ENCODE measurements around the gene NUP98.
A peak's percentile ranks its signal among the peaks of the same experiment; 100 is the strongest.
"Not testable (repeated sequence)": the region's sequence is repeated elsewhere in the genome, so short reads cannot be mapped to it uniquely, and the experiment has no call there.

The NUP98 gene

DNA sequence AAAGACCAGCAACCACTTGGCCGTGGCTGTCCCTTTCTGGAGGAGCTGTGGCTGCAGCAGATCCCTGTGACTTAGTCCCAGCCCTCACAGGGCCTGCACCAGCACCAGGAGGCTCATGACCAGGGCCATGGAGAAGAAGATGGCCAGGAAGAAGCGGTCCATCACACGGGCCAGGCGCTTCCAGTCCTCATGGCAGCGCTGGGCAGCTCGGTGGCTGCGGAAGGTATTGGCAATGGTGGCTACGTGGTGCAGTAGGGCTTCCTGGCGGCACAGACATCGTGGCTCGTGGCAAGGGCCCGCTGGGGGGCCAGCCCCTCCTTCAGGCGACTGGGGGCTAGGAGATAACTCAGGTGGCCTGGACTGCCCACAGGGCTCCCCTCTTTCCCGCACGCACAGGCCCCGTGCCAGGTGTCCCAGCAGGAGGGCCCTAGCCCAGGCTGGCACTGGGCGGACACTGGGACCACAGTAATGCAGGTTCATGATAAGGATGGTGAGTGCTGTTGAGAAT is 131.3 kb downstream of the NUP98 start:
- no peak for DNase-seq

DNA sequence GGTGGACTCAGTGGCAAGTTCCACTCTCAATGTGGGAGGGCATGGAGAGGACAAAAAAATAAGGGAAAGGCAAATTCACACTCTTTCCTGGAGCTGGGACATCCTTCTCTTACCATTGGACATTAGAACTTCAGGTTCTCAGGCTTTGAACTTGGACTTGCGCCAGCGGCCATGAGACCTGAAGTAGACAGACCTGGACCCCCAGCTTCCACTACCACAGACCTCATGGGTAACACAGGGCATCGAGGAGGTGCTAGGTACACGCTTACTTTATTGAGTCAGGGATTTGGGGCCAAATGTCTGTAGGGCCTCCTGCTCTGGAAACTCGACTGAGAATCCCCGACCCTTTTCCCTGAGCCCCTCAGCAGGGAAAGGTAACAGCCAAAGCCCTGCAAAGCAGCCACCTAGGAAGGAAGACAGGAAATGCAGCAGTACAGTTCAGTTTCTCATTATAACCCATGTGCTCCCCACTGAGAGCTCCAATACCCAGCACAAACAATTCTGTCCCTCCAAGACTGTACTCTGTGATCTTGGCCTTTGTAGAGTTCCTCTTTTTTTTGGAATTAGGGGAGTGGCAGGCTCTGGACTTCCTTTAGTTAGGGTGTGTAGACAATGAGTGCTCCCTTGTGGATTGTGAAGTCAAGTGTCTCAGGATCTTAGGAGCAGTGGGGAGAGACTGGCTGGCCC is 131.9 kb downstream of the NUP98 start:
- no peak for DNase-seq

DNA sequence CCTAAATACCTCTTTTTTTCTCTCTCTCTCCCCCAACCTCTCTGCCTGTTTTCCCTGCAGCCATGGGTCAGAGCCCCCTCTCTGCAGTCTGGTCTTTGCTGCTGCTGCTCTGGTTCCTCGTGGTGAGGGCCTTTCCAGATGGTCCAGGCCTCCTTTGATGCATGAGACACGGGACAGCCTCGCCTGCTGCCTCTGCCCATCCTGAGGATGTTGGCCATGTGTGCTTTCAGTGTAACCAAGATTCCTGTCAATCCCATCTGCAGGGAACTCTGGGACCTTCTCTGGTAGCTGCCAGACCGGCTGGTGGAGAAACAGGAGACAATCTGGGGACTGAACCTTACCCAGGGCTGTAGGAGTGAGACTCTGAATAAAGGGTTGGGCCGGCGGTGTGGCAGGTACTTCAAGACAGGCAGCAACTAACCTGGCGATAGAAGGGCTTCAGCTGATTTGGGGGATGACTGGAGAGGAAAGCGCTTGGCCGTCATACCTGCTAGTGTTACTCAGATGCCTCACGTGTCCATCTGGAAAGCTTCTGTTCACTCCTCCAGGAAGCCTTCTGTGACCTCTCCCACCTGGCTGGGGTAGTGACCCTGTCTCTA is 133.2 kb downstream of the NUP98 start:
- no peak for DNase-seq

DNA sequence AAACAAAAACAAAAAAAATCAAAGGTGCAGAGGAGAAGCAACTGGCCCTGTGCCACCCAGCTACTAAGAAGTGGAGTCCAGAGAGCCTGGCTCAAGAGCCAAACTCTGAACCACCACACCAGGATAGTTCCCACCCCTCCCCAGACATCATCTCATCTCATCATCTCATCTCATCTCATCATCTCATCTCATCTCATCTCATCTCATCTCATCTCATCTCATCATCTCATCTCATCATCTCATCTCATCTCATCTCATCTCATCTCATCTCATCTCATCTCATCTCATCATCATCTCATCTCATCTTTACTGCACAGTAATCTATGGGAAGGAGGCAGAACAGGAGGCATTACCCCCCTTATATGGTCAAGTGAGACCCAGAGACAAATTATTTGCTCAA is 134.5 kb downstream of the NUP98 start:
- DNase-seq: no peak

DNA sequence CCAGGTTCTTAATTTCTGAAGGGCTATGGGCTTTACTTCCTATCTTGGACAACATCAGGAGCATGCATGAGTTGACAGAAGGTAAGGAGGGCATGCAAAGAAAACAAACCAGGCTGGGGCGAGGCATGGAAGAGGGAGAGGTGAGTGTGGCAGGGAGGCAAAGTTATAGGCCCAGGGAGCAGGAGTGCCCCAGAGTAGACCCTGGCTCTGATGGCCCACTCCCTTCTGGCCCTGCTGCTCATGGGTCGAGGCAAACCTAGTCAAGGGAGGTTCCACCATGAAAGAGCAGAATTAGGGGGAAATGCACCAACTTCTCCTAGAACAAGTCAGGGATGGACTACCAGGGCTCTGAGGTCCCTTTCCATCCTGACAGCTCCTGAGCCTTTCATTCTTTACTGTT is 136.4 kb downstream of the NUP98 start:
- DNase-seq: no peak

DNA sequence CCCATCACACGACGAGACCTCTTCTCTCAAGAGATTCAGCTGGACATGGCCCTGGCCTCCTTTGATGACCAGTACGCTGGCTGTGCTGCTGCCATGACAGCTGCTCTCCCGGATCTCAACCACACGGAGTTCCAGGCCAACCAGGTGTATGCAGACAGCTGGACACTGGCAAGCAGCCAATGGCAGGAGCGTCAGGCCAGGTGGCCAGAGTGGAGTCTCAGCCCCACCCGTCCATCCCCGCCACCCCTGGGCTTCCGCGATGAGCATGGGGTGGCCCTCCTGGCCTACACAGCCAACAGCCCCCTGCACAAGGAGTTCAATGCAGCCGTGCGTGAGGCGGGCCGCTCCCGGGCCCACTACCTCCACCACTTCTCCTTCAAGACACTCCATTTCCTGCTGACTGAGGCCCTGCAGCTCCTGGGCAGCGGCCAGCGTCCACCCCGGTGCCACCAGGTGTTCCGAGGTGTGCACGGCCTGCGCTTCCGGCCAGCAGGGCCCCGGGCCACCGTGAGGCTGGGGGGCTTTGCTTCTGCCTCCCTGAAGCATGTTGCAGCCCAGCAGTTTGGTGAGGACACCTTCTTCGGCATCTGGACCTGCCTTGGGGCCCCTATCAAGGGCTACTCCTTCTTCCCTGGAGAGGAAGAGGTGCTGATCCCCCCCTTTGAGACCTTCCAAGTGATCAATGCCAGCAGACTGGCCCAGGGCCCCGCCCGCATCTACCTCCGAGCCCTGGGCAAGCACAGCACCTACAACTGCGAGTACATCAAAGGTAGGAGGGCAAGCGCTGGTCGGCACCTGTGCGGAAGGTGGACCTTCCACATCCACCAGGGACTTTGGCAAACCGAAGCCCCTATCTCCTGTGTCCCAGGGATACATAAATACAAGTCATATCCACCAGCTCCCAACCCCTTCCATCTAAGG is 137.5 kb downstream of the NUP98 start:
- no peak for DNase-seq

DNA sequence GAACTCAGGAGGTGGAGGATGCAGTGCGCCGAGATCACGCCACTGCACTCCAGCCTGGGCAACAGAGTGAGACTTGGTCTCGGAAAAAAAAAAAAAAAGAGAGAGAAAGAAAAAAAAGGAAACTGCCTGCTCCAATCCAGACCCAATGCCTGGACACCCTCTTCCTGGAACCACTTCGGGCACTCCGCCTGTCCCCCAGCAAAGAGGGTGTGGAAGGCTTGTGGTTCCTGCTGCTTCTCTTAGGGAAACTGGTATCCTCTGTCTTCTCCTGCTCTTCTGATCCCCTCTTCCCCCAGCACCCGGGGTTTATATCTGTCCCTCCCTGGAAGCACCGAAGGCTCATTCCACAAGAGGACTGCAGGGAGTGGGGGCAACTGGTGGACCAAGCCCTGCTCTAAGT is 139.1 kb downstream of the NUP98 start:
- no peak for DNase-seq

DNA sequence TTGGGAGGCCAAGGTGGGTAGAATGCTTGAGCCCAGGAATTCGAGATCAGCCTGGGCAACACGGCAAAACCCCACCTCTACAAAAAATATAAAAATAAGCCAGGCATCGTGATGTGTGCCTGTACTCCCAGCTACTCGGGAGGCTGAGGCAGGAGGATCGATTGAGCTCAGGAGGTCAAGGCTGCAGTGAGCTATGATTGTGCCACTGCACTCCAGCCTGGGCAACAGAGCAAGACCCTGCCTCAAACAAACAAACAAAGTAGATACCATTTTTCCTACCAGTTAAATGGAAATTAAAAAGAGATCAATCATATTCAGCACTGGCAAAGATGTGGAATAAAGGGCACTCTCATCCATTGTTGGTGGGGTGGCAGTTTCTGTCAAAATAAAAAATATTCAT is 140.0 kb downstream of the NUP98 start:
- DNase-seq: not testable (repeated sequence)

DNA sequence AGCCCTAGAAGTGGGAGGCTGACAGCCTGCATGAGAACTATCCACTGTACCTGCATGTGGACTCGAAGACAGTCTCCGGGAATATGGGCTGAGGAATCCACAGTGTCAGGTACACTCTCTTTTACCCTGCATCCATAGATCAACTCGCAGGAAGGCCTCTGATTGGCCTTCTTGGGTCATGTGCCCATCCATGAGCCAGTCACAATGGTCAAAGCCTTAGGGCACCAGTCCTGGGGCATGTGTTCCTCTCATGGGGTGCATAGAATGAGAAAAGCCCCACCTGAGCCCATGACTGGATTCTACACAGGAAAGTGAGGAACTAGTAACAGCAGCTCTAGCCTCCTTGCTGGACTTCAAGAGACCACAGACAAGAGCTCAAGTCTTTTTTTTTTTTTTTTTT is 141.8 kb downstream of the NUP98 start:
- no peak for DNase-seq

DNA sequence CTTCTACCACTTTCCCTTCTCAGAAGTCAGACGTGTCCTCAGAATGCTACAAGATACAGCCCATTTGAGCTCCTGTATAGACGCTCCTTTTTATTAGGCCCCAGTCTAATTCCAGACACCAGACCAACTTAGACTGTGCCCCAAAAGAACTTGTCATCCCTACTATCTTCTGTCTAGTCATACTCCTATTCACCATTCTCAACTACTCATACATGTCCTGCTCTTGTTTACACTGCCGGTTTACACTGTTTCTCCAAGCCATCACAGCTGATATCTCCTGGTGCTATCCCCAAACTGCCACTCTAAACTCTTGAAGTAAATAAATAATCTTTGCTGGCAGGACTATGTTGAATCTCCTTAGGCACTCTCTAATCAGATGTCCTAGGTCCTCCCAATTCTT is 144.8 kb downstream of the NUP98 start:
- not testable (repeated sequence) for DNase-seq

DNA sequence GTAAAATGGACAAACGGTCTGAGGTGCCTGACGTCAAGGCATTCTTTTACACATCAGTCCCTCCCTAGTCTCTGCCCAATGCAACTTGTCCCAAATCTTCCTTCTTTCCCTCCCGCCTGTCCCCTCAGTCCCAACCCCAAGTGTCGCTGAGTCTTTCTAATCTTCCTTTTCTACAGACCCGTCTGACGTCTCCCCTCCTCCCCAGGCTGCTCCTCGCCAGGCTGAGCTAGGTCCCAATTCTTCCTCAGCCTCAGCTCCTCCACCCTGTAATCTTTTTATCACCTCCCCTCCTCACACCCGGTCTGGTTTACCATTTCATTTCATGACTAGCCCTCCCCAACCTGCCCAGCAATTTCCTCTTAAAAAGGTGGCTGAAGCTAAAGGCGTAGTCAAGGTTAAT is 148.0 kb downstream of the NUP98 start:
- not testable (repeated sequence) for DNase-seq

DNA sequence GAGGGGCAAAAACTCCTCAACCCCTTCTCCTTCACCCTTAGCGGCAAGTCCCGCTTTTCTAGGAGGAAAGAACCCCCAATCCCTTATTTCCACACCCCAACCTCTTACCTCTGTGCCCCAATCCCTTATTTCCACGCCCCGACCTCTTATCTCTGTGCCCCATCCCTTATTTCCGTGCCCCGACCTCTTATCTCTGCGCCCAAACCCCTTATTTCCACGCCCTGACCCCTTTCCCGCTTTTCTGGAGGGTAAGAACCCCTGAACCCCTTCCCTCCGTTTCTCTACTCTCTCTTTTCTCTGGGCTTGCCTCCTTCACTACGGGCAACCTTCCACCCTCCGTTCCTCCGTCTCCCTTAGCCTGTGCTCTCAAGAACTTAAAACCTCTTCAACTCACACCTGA is 148.5 kb downstream of the NUP98 start:
- DNase-seq: not testable (repeated sequence)

DNA sequence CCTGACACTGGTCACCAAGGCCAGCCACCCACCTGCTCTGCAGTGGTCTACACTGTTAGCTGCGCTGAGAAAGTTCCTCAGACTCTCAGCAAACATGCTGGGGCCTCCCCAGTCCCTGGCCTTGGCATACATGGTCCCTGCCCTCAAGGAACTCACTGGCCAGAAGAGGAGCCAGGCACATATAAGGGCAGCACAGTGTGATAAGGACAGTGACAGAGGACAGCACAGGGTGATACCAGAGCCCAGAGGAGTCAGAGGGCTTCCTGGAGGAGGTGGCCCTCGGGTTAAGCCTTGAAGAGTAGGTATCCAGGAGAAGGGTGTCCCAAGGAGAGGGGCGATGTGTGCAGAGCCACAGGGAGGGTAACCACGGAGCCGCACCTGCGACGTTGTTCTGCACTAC is 151.8 kb downstream of the NUP98 start:
- no peak for DNase-seq

DNA sequence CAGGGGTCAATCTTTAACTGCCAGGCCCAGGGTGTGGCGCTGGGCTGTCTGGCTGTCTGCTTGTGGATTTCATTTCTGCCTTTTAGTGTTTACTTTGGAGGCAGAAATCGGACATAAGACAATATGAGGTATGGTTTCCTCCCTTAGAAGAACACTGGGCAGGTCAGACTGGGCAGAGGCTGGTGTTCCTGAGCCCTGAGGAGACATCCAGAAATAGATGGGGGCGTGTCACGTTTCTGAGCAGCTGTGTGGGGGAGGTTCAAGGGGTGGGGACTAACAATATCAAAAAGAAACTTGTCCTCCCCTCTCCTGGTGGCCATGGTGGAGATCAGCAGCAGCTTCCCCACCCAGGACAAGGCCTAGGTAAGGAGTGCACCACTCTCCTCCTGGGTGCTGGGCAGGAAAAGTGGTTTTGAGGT is 152.5 kb downstream of the NUP98 start, which contains the start of gene ART1:
TSS of gene ART1 (plus strand) at position 312 of the 419 bp plus-strand sequence. CDS start 14,086 bp downstream, outside the sequence.
- DNase-seq: no peak

DNA sequence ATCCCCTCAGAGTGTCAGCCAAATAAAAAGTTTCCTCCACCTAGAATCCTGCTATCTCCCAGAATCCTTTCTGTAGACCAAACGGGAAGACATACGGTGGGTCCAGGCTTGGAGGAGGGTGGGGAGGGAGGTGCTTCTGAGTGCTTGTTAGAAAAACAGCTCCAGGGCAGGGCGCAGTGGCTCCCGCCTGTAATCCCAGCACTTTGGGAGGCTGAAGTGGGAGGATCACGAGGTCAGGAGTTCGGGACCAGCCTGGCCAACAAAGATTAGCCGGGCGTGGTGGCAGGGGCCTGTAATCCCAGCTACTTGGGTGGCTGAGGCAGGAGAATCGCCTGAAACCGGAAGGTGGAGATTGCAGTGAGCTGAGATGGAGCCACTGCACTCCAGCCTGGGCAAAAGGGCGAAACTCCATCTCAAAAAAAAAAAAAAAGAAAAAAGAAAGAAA is 154.2 kb downstream of the NUP98 start:
- DNase-seq: not testable (repeated sequence)

DNA sequence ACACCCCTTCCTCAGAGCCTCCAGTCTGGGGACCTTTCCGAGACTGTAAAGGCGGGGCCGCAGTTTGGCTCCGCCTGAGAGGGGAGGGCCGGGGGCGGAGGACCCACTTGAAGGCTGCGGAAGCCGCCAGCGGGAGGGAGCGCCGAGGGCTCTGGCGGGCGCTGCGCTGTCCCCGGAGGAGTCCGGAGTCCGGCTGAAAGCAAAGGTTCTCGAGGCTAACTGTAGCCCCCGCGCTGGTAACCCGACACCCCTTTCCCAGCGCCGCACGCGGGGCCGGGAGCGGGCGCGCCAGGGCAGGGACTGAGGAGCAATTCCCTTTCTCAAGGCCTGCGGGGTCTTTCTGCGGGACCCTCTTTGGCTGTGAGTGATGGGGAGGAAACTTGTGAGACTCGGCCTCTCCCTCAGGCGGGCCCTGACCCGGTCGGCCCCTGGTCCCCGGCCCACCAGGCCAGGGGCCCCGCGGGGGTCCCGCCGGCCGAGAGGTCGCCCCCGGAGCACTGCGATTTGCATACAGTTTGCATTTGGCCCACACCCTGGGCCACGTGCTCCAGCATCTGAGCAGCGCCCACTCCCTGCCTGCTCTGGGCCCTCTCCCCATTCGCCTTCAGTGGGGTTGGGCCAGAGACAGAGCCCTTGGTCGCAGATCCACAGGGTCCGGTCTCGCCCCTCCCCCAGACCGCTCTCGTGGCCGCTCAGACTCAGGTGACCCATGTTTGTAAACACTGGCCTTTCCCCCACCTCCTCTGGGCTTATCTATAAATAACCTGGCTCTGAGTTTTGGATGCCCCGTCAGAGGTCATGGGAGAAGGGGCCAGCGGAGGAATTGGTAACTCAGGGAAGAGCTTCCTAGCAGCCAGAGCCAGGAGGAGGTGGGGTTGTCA is 155.0 kb downstream of the NUP98 start:
- DNase-seq: peak; percentile 56

DNA sequence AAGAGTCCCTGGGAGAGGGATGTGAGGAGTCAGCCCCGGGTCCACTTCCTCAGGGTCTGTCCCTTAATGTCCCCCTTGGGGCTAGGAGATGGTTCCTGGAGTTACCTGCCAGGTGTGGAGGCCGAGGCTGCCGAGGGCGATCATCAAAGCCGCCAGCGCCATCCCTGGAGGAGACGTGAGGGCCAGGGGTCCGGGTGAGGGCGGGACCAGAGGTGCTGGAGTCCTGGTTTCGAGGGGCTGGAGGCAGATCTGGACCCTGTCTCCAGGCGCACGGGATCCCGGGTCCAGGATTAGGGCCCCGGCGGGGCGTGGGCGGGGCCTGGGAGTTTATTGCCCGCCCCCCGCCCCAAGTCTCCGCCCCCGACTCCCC is 155.7 kb downstream of the NUP98 start, which contains the start of gene ART5:
TSS of gene ART5 (minus strand) at position 292 of the 370 bp plus-strand sequence. CDS start at position 162, 130 bp downstream.
- DNase-seq: no peak

DNA sequence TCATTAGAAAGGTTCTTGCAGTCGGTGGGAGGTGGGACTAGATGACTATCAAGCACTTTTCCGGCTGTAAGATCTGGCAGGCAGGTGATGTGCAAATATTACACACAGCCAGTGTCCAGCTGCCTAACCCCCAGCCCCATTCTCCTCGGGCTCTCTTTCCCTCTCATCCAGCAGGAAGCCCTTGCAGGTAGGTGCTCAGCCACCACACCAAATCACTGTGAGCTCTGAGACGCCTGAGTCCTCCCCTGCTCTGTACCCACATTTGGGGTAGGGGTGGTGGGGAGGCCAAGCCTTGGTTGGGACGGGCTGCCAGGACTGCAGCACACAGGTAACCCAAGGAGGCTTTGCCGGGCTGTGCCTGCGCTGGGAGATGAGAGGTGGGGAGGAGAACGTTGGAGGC is 156.2 kb downstream of the NUP98 start:
- DNase-seq: no peak

DNA sequence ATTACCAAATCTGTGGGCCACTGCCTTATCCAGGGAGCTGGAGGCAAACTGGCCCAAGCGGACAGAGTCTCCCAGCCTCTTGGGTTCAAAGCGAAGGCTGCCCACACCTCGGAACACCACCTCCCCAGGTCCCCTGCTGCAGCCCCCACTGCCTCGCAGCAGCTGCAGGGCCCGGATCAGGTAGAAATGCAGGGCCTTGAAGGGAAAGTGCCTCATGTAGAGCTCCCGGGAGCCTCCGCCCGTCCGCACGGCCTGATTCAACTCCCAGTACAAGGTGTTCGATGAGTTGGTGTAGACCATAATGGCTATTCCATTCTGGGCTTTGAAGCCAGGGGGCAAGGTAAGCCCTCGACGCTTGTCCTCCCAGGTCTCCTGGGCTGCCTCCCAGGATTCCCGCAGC is 157.5 kb downstream of the NUP98 start:
- DNase-seq: no peak

DNA sequence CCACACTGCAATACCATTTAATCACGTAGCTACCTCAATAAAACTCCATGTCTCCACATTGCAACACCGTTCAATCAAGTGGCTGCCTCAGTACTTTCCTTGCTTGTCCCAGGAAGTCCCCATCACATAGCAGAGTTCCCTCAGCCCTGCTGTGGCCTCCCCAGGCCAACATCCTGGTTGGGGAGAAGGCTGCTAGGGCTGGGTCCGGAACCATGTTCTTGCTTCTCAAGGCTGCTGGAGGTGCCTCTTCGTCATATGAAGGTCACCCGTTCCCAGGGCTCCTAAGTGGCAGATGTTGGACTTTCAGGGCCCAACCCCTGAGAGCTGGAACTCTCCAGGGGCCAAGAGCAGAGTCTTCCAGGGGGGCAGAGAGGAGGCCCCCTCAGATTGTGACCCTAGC is 158.8 kb downstream of the NUP98 start:
- no peak for DNase-seq

DNA sequence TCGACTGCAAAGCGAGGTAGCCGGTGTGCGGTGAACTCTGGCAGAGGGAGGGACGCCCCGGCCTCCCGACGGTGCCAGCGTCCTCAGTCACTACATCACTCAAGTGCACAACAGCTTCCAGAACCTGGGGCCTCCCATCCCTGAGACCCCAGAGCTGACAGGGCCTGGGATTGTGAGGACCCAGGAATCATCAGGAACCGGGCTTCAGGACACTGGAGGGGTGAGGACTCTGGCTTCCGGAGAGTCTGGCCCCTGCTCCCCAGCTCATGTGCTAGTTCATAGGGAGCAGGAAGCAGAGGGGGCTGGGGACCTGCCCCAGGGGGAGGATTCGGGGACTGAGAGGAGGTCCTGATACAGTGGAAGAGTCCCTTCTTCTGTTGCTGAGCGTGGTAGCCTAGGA is 160.2 kb downstream of the NUP98 start:
- no peak for DNase-seq

DNA sequence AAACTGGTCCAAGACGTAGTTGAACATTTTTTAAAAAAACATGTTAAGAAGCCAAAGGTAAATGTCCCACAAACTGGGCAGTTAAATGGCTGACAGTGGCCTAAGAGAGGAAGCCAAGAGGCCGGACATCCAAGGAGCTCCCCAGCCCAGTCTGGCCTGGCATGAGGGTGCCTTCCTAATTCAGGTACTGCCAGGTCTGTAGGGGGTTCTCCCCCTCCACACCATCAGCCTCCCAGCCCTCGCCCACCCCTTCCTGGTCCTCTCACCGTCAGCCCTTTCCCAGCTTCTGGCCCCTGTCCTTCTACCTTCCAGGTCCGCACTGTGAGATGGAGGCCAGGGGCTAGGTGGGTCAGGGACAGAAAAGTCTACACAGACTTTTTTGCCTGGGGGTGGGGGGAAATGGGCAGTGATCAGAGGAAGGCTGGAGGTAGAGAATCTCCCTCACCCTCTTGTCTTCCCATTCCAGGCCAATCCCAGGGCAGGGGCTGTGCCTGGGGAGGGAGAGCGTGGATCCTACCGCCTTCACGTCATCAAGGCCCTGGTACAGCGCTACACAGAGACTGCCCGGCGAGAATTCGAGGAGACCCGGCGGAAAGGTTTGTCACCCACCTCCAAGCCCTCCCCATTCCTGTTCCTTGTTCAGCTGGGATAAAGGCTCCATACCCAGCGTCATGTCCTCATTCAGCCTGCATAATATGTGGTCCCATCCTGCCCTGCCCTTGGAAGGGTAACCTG is 161.5 kb downstream of the NUP98 start:
- no peak for DNase-seq
